GM23248 (cell line): ENCODE measurements around the gene SLC35D2.

Experiments used
- EZH2 ChIP-seq: fragments of 200-600 bp; sonication (generic); IDR thresholded peaks from 2 replicates; pipeline ENCODE4 v1.6.1; 2018; ENCODE audit warnings: antibody characterized with exemption, mild to moderate bottlenecking; ENCODE audit not compliant: insufficient read depth, poor library complexity, severe bottlenecking
- EZH2phosphoT487 ChIP-seq: fragments of 200-600 bp; sonication (generic); IDR thresholded peaks from 2 replicates; pipeline ENCODE4 v1.6.1; 2018; ENCODE audit warnings: antibody characterized with exemption, moderate library complexity, mild to moderate bottlenecking, low read depth; ENCODE audit not compliant: insufficient read depth

- TF ChIP-seq EZH2phosphoT487 (no peak), EZH2 (no peak)
Measured at GRCh38 chr9:96299823-96300222, 83.7 kb downstream of the SLC35D2 start.
